SKM-1 (cell line): Measurements from ENCODE around the gene PRM2.

ENCODE experiments used
- DNase-seq: peaks from one replicate; lab custom pipeline; 2025; ENCODE audit not compliant: unreplicated experiment; lab: John Stamatoyannopoulos, UW

The PRM2 gene

GRCh38 chr16:11250786-11251524 lies 25.3 kb downstream of the PRM2 start:
- no peak for DNase-seq

- no peak for DNase-seq
These were observed 26.0 kb downstream of the PRM2 start for GRCh38 chr16:11250091-11250785.

- DNase-seq, result no peak
These were observed 26.8 kb downstream of the PRM2 start for GRCh38 chr16:11249233-11250061.

- no peak for DNase-seq
These were observed 28.1 kb downstream of the PRM2 start for GRCh38 chr16:11248133-11248532.

GRCh38 chr16:11245988-11246387 lies 30.3 kb downstream of the PRM2 start:
- DNase-seq, result no peak

- no peak for DNase-seq
These were observed 31.0 kb downstream of the PRM2 start for GRCh38 chr16:11245222-11245737.

- DNase-seq, result no peak
These were observed 33.6 kb downstream of the PRM2 start for GRCh38 chr16:11242658-11243057.

GRCh38 chr16:11241480-11242204 lies 34.6 kb downstream of the PRM2 start:
- no peak for DNase-seq

- no peak for DNase-seq
These were observed 35.4 kb downstream of the PRM2 start for GRCh38 chr16:11240636-11241473.

GRCh38 chr16:11239644-11240632 lies 36.3 kb downstream of the PRM2 start:
- no peak for DNase-seq

GRCh38 chr16:11238272-11239202 lies 37.7 kb downstream of the PRM2 start:
- no peak for DNase-seq

GRCh38 chr16:11236461-11237254 lies 39.6 kb downstream of the PRM2 start:
- peak; percentile 95 for DNase-seq

- no peak for DNase-seq
These were observed 40.6 kb downstream of the PRM2 start for GRCh38 chr16:11235703-11235991.

- peak; percentile 37 for DNase-seq
These were observed 41.2 kb downstream of the PRM2 start for GRCh38 chr16:11234884-11235702.

- DNase-seq, result no peak
These were observed 42.4 kb downstream of the PRM2 start for GRCh38 chr16:11233727-11234376.
